ENCODE data around the gene NDUFAF2. TPM values are rescaled to one million over a fixed set of nuclear protein-coding genes. Genes with fewer than 3 reads are reported as not detected.

The NDUFAF2 gene
- total and polyA plus RNA-seq, 7 donors = 32.1 to 87.2 (median 57.4) TPM

GRCh38 chr5:61044545-61044944 is 99.5 kb downstream of the NDUFAF2 start:
- Histone ChIP-seq H3K27me3 (ENCODE audit: insufficient read depth in 3 of 3, low read length in 2 of 3) (no peaks in the 10 kb centered on the region), H3K27ac (no peak overlapping the region), H3K9me3 (peaks cover 5% of the 10 kb centered on the region), H3K4me3 (no peak overlapping the region), H3K4me1 (no peaks in the 10 kb centered on the region), H3K36me3 (ENCODE audit: insufficient read depth in 1 of 2, low read depth in 1 of 2) (no peaks in the 10 kb centered on the region)
- ATAC-seq (no peak), DNase-seq (no peak)
- intact Hi-C loops (cut with DNase I) = no loop called here
- no peak for TF ChIP-seq CTCF (IDR thresholded peaks at IDR 0.05)

GRCh38 chr5:61047346-61047745 is 102.3 kb downstream of the NDUFAF2 start:
- ATAC-seq (no peak), DNase-seq (no peak)
- Histone ChIP-seq H3K27me3 (ENCODE audit: insufficient read depth in 3 of 3, low read length in 2 of 3) (no peaks in the 10 kb centered on the region), H3K4me3 (no peak overlapping the region), H3K36me3 (ENCODE audit: insufficient read depth in 1 of 2, low read depth in 1 of 2) (no peaks in the 10 kb centered on the region), H3K27ac (no peak overlapping the region), H3K4me1 (no peaks in the 10 kb centered on the region), H3K9me3 (peaks cover 5% of the 10 kb centered on the region)
- no peak for TF ChIP-seq CTCF (IDR thresholded peaks at IDR 0.05)
- intact Hi-C loops (cut with DNase I) = no loop called here

- intact Hi-C loops (cut with DNase I) = no loop called here
Measured at GRCh38 chr5:61048534-61048933, 103.5 kb downstream of the NDUFAF2 start.

GRCh38 chr5:61050292-61050691 is 105.3 kb downstream of the NDUFAF2 start:
- WGBS, 3 donors = 97 to 98% (median 97%) methylated on average over 1 of the region's 1 CpG
- no peak overlapping the region for H3K4me3 ChIP-seq
- H3K27ac ChIP-seq = no peak overlapping the region
- DNase-seq (no peak), ATAC-seq (no peak)
- intact Hi-C loops (cut with DNase I) = loop anchor here in 1 of 2 donors (10.0 kb wide), 2 partner anchors 285 to 1095 kb away; partner anchors contain the start of gene ZSWIM6
- TF ChIP-seq CTCF (IDR thresholded peaks at IDR 0.05) = no peak
- H3K36me3 ChIP-seq (ENCODE audit: insufficient read depth in 1 of 2, low read depth in 1 of 2) = no peaks in the 10 kb centered on the region
- H3K27me3 ChIP-seq (ENCODE audit: insufficient read depth in 3 of 3, low read length in 2 of 3) = no peaks in the 10 kb centered on the region
- no peaks in the 10 kb centered on the region for H3K9me3 ChIP-seq
- H3K4me1 ChIP-seq = no peaks in the 10 kb centered on the region

More at GRCh38 chr5:61048534-61048933, 103.5 kb downstream of the NDUFAF2 start:
- Histone ChIP-seq H3K4me3 (no peak overlapping the region), H3K27me3 (ENCODE audit: insufficient read depth in 3 of 3, low read length in 2 of 3) (no peaks in the 10 kb centered on the region), H3K27ac (no peak overlapping the region), H3K4me1 (no peaks in the 10 kb centered on the region), H3K9me3 (peaks cover 5% of the 10 kb centered on the region), H3K36me3 (ENCODE audit: insufficient read depth in 1 of 2, low read depth in 1 of 2) (no peaks in the 10 kb centered on the region)
- TF ChIP-seq CTCF (IDR thresholded peaks at IDR 0.05) = no peak
- WGBS, 3 donors = 0 to 41% (median 0%) methylated on average over 1 of the region's 1 CpG
- DNase-seq = no peak
- ATAC-seq = no peak

- Histone ChIP-seq H3K36me3 (ENCODE audit: insufficient read depth in 1 of 2, low read depth in 1 of 2) (no peaks in the 10 kb centered on the region), H3K4me3 (no peak overlapping the region), H3K4me1 (no peaks in the 10 kb centered on the region), H3K27me3 (ENCODE audit: insufficient read depth in 3 of 3, low read length in 2 of 3) (no peaks in the 10 kb centered on the region), H3K9me3 (no peaks in the 10 kb centered on the region), H3K27ac (no peak overlapping the region)
- WGBS, 3 donors = 84 to 93% (median 91%) methylated on average over 1 of the region's 1 CpG
- intact Hi-C loops (cut with DNase I) = loop anchor here in 1 of 2 donors (10.0 kb wide), 2 partner anchors 284 to 1094 kb away; partner anchors contain the start of gene ZSWIM6
- ATAC-seq (no peak), DNase-seq (no peak)
- no peak for TF ChIP-seq CTCF (IDR thresholded peaks at IDR 0.05)
Measured at GRCh38 chr5:61051267-61051666, 106.3 kb downstream of the NDUFAF2 start.

All from psoas muscle (tissue), 8 donors.